ENCODE measurements around the gene CDKN2AIP. TPM values are rescaled to one million over a fixed set of nuclear protein-coding genes. Genes with fewer than 3 reads are reported as not detected.
A peak's percentile ranks its signal among the peaks of the same experiment; 100 is the strongest.

CDKN2AIP gene
- total and polyA plus RNA-seq, 2 donors (not counting 1 experiment from before 2014, with no cell fraction given): 13.6 to 36.0 TPM

- Histone ChIP-seq H3K27ac (ENCODE audit: low read length in 2 of 2) (no peak overlapping the region), H3K79me2 (ENCODE audit: control insufficient read depth, insufficient read depth, low read length) (peaks cover 4% of the 10 kb centered on the region), H3K4me3 (ENCODE audit: control extremely low read depth in 1 of 5, extremely low read depth in 1 of 5, insufficient read depth in 1 of 5, low read depth in 2 of 5, low read length in 4 of 5) (no peak overlapping the region), H3K27me3 (replicated peaks in 1 of 4; ENCODE audit: control extremely low read depth in 1 of 4, control insufficient read depth in 3 of 4, insufficient read depth in 4 of 4, low read length in 3 of 4) (peaks cover 0 to 2% (median 0%) of the 10 kb centered on the region in 4 experiments), H3K9me3 (ENCODE audit: control extremely low read depth in 1 of 3, control insufficient read depth in 2 of 3, insufficient read depth in 1 of 3, low read length in 2 of 3) (no peaks in the 10 kb centered on the region), H3K4me2 (replicated peaks; ENCODE audit: low read depth, low read length, poor library complexity, severe bottlenecking) (no peak overlapping the region), H4K20me1 (ENCODE audit: control insufficient read depth, insufficient read depth, low read length, poor library complexity, severe bottlenecking) (peaks cover 16% of the 10 kb centered on the region), H3K4me1 (ENCODE audit: control insufficient read depth in 2 of 2, insufficient read depth in 2 of 2, low read length in 2 of 2) (peaks cover 14 to 19% of the 10 kb centered on the region in 2 donors), H2AFZ (ENCODE audit: insufficient read depth, low read depth, low read length, poor library complexity, severe bottlenecking) (no peak overlapping the region), H3K9ac (ENCODE audit: low read length) (no peak overlapping the region), H3K36me3 (replicated peaks in 1 of 2; ENCODE audit: control extremely low read depth in 1 of 2, control insufficient read depth in 1 of 2, extremely low read depth in 1 of 2, insufficient read depth in 2 of 2, low read length in 1 of 2) (peaks cover 0 to 6% of the 10 kb centered on the region in 2 experiments)
- DNase-seq: no peak
- Mint-ChIP-seq H3K4me3 (no peak overlapping the region), H3K4me1 (peaks cover 21% of the 10 kb centered on the region), H3K27me3 (no peaks in the 10 kb centered on the region), H3K27ac (no peak overlapping the region), H3K9me3 (ENCODE audit: insufficient read depth) (no peaks in the 10 kb centered on the region)
- 100% methylated on average over 1 of the region's 1 CpG for WGBS (ENCODE audit: insufficient coverage)
- POLR2A ChIA-PET: no interaction called here
- TF ChIP-seq EZH2 (IDR thresholded peaks at IDR 0.05; ENCODE audit: borderline replicate concordance, insufficient read depth, low read depth, low read length, poor library complexity, severe bottlenecking) (no peak), CTCF (IDR thresholded peaks at IDR 0.05) (no peak)
- no peak for ATAC-seq (ENCODE audit: low read depth)
- CTCF ChIA-PET: interaction anchor here (1.0 to 1.3 kb wide), 2 partner anchors 33 to 34 kb away, joined by 3 to 4 read pairs; no protein-coding TSS in a partner anchor
- intact Hi-C loops (cut with micrococcal nuclease): loop anchor here (5.0 kb wide), 1 partner anchor 1291 kb away; the partner anchor contains the start of gene CENPU
Measured at GRCh38 chr4:183441276-183441675, 3.2 kb upstream of the CDKN2AIP start.

- ATAC-seq (ENCODE audit: low read depth) (no peak), DNase-seq (no peak)
- ChIA-PET CTCF (interaction anchor here (0.5 to 2.6 kb wide), 9 partner anchors 18 to 536 kb away, joined by 3 to 13 read pairs (median 3); no protein-coding TSS in a partner anchor), POLR2A (interaction anchor here (1.9 to 2.0 kb wide), 2 partner anchors 36 to 61 kb away, joined by 14 to 15 read pairs; partner anchors contain the start of gene ING2)
- Histone ChIP-seq H3K36me3 (replicated peaks in 1 of 2; ENCODE audit: control extremely low read depth in 1 of 2, control insufficient read depth in 1 of 2, extremely low read depth in 1 of 2, insufficient read depth in 2 of 2, low read length in 1 of 2) (peaks cover 12 to 27% of the 10 kb centered on the region in 2 experiments), H3K4me3 (ENCODE audit: control extremely low read depth in 1 of 5, extremely low read depth in 1 of 5, insufficient read depth in 1 of 5, low read depth in 2 of 5, low read length in 4 of 5) (peak overlapping the region; percentile 68 to 93 (median 82)), H2AFZ (ENCODE audit: insufficient read depth, low read depth, low read length, poor library complexity, severe bottlenecking) (peak overlapping the region; percentile 98), H4K20me1 (ENCODE audit: control insufficient read depth, insufficient read depth, low read length, poor library complexity, severe bottlenecking) (peaks cover 28% of the 10 kb centered on the region), H3K4me2 (replicated peaks; ENCODE audit: low read depth, low read length, poor library complexity, severe bottlenecking) (peak overlapping the region; percentile 95), H3K27ac (ENCODE audit: low read length in 2 of 2) (peak overlapping the region; percentile 78 to 95), H3K4me1 (ENCODE audit: control insufficient read depth in 2 of 2, insufficient read depth in 2 of 2, low read length in 2 of 2) (peaks cover 14 to 22% of the 10 kb centered on the region in 2 donors), H3K79me2 (ENCODE audit: control insufficient read depth, insufficient read depth, low read length) (peaks cover 20% of the 10 kb centered on the region), H3K9ac (ENCODE audit: low read length) (peak overlapping the region; percentile 90), H3K27me3 (replicated peaks in 1 of 4; ENCODE audit: control extremely low read depth in 1 of 4, control insufficient read depth in 3 of 4, insufficient read depth in 4 of 4, low read length in 3 of 4) (no peaks in the 10 kb centered on the region), H3K9me3 (ENCODE audit: control extremely low read depth in 1 of 3, control insufficient read depth in 2 of 3, insufficient read depth in 1 of 3, low read length in 2 of 3) (no peaks in the 10 kb centered on the region)
- TF ChIP-seq CTCF (IDR thresholded peaks at IDR 0.05) (peak; percentile 11), EZH2 (IDR thresholded peaks at IDR 0.05; ENCODE audit: borderline replicate concordance, insufficient read depth, low read depth, low read length, poor library complexity, severe bottlenecking) (no peak)
- intact Hi-C loops (cut with micrococcal nuclease): loop anchor here (1.0 to 5.0 kb wide), 6 partner anchors 36 to 1289 kb away; partner anchors contain the start of genes CENPU, DCTD, RWDD4 and TRAPPC11
- no peaks in the 10 kb centered on the region for H3K9me3 Mint-ChIP-seq (ENCODE audit: insufficient read depth)
- H3K4me3 Mint-ChIP-seq: peak overlapping the region; percentile 98
- H3K4me1 Mint-ChIP-seq: peaks cover 33% of the 10 kb centered on the region
- H3K27me3 Mint-ChIP-seq: no peaks in the 10 kb centered on the region
- WGBS (ENCODE audit: insufficient coverage): under 1% methylated on average over 27 of the region's 30 CpGs
- H3K27ac Mint-ChIP-seq: peak overlapping the region; percentile 99
Measured at GRCh38 chr4:183443655-183444213, 702 bp upstream of the CDKN2AIP start.
